HuH-7.5 (cell line): ENCODE results near the gene ZFYVE19.
"Not testable (repeated sequence)": the region's sequence is repeated elsewhere in the genome, so short reads cannot be mapped to it uniquely, and the experiment has no call there.

Source experiments
- DNase-seq: peaks from one replicate; pipeline ENCODE4 v3.0.0; 2011; ENCODE audit warnings: low spot score

Gene ZFYVE19

GRCh38 chr15:40847223-40847961 lies 40.5 kb downstream of the ZFYVE19 start:
- DNase-seq, result no peak

DNA sequence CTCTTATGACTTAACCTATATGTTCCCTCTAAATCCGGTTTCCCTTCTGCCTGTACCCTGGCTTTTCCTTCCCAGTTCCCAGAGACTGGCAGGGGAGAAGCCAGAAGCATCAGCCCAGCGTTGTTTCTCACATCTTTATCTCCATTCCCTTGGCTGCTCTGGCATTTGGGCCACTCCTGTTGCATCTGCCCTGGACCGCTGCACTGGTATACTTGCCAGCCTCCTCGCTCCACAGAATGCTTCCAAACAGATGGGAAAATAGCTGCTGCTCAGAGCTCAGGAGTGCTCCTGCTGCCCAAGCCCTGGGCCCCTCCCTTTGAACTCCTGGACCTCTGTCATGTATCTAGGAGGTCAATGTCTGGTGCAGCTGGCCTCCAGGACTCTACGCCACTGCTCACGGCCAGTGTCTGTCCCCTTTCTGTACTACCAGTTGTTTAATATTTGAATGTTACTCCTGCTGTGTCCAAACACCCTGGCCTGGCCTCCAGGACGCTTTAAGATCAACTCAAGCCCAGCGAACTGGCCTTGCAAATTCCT lies 43.8 kb downstream of the ZFYVE19 start:
- DNase-seq, result no peak

GRCh38 chr15:40852529-40852928 lies 45.6 kb downstream of the ZFYVE19 start:
- no peak for DNase-seq

DNA sequence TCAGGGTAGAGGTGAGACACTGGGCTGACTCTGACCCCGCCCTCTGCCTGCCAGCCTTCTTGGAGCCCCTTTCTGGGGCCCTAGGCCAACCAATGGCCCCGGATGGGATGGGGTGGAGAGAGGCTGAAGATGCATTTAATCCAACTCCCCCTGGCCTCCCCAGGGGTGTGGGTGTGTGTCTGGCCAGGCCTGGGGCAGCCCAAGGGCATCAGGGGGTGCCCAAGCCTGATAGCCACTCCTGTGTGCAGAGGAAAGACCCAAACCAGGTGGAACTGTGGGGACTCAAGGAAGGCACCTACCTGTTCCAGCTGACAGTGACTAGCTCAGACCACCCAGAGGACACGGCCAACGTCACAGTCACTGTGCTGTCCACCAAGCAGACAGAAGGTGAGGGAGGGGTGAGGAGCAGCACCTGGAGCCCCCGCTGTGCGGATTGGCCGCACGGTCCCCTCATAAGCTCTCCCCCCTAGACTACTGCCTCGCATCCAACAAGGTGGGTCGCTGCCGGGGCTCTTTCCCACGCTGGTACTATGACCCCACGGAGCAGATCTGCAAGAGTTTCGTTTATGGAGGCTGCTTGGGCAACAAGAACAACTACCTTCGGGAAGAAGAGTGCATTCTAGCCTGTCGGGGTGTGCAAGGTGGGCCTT lies 46.5 kb downstream of the ZFYVE19 start:
- DNase-seq, result no peak

GRCh38 chr15:40854161-40854560 lies 47.3 kb downstream of the ZFYVE19 start:
- no peak for DNase-seq

- no peak for DNase-seq
Measured at GRCh38 chr15:40855706-40856234, 48.9 kb downstream of the ZFYVE19 start.

- no peak for DNase-seq
Measured at GRCh38 chr15:40856746-40857145, 49.9 kb downstream of the ZFYVE19 start.

DNA sequence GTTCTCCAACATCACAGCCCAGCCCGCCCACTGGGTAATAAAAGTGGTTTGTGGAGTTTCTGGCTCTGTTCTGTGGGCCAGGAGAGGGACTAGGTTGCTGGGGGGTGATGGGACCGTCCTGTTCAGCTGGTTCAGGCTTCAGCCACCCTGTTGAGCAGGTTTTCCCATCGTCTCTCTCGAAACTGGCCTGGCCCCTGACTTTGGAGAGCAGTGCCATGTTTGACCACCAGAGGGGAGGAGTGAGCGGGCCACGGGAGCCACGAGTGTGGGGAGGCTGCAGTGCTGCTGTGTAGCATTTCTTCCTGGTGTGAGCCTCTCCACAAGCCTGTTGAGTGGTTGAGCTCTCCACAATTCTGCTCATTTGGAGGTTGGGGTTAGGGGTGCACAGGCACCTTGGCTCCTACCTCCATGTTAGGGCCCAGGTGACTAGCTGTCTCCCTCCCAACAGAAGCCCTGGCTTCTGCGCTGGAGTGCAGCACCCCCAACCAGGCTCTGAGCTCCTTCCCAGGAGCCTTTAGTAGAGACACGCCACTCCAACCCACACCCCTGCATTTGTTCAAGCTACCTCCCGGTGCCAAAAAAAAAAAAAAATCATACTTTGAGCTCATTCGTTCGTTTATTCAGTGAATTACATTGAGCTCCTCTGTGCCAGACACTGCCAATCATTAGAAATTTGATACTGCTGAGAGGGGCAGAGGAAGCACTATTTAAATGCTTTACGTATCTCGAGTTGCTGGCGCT lies 50.9 kb downstream of the ZFYVE19 start:
- DNase-seq, result peak; percentile 73

- DNase-seq, result no peak
Measured at GRCh38 chr15:40858706-40859105, 51.8 kb downstream of the ZFYVE19 start.

- peak; percentile 72 for DNase-seq
Measured at GRCh38 chr15:40859206-40859851, 52.4 kb downstream of the ZFYVE19 start.

GRCh38 chr15:40861147-40861546 lies 54.3 kb downstream of the ZFYVE19 start:
- DNase-seq, result not testable (repeated sequence)

DNA sequence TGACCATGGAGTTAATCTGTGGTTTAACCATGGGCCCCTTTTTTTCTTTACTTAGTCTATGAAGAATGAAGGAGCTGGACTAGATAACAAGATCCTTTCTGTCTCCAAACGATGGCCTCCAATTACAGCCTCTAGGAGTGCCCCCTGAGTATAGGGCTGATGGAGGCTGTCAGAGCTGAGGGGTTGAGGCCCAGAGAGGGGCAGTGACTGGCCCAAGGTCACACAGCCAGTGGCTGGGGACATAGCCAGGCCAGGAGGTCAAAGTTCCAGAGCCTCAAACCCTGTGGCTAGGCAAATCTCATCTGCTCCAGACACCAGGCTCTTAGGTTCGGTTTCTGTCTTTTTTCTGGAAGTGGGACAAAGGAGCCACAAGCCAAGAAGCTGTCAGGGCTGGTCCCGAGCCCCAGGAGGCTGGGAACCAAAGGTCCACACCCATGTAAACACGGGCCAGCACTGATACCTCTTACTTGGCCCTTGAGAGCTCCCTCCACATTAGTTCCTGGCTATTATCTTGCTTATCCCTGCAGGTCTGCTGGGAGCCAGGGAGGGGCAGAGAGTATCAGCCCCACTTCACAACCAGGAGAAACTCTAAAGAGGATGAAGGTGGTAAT lies 56.9 kb downstream of the ZFYVE19 start:
- DNase-seq, result no peak
